HepG2 (cell line): ENCODE data around the gene P3H4. TPM values are rescaled to one million over a fixed set of nuclear protein-coding genes. Genes with fewer than 3 reads are reported as not detected.

Experiments used
- BORCS8-MEF2B ChIP-seq: sonication (generic); formaldehyde crosslinking; IDR thresholded peaks from 2 replicates; pipeline ENCODE4 v1.8.0; 2022; ENCODE audit warnings: mild to moderate bottlenecking, missing genetic modification reagents
- CENPT ChIP-seq: sonication (generic); formaldehyde crosslinking; IDR thresholded peaks from 2 replicates; pipeline ENCODE4 v1.8.0; 2022; ENCODE audit warnings: low read depth, mild to moderate bottlenecking, moderate library complexity, missing genetic modification reagents
- HDAC6 ChIP-seq: fragments of 200-600 bp; sonication (generic); IDR thresholded peaks from 2 replicates; pipeline ENCODE4 v1.7.0; 2017; ENCODE audit warnings: mild to moderate bottlenecking, antibody characterized with exemption, low read length, low read depth
- JUNB ChIP-seq: sonication (generic); formaldehyde crosslinking; IDR thresholded peaks from 2 replicates; pipeline ENCODE4 v1.8.0; 2022; ENCODE audit warnings: missing genetic modification reagents, mild to moderate bottlenecking, borderline replicate concordance
- MYC ChIP-seq: sonication (generic); formaldehyde crosslinking; IDR thresholded peaks from 2 replicates; pipeline ENCODE4 v1.9.0; 2021; ENCODE audit warnings: missing genetic modification reagents, borderline replicate concordance
- NCOR1 ChIP-seq: fragments of 200-600 bp; sonication (generic); IDR thresholded peaks from 2 replicates; pipeline ENCODE4 v1.7.0; 2017; ENCODE audit warnings: antibody characterized with exemption, low read length, borderline replicate concordance
- PTBP1 ChIP-seq: fragments of 200-400 bp; formaldehyde crosslinking; IDR thresholded peaks from 2 replicates; pipeline ENCODE4 v1.6.1; 2018; ENCODE audit warnings: low read length, low read depth; ENCODE audit not compliant: poor library complexity, severe bottlenecking
- SPEN ChIP-seq: sonication (generic); formaldehyde crosslinking; IDR thresholded peaks from 2 replicates; pipeline ENCODE4 v1.5.1; 2020; ENCODE audit warnings: low read depth, mild to moderate bottlenecking, missing genetic modification reagents
- ZFP62 ChIP-seq: sonication (generic); formaldehyde crosslinking; IDR thresholded peaks from 2 replicates; pipeline ENCODE4 v1.4.0; 2020; ENCODE audit warnings: missing genetic modification reagents
- ZNF235 ChIP-seq: sonication (generic); formaldehyde crosslinking; IDR thresholded peaks from 2 replicates; pipeline ENCODE4 v1.8.1; 2023; ENCODE audit warnings: mild to moderate bottlenecking, missing genetic modification reagents, borderline replicate concordance
- ZNF367 ChIP-seq: sonication (generic); formaldehyde crosslinking; IDR thresholded peaks from 2 replicates; pipeline ENCODE4 v1.4.0; 2020; ENCODE audit warnings: missing genetic modification reagents, borderline replicate concordance
- ZNF451 ChIP-seq: sonication (generic); formaldehyde crosslinking; IDR thresholded peaks from 2 replicates; pipeline ENCODE4 v1.5.0; 2020; ENCODE audit warnings: mild to moderate bottlenecking, missing genetic modification reagents
- ZNF460 ChIP-seq: sonication (generic); formaldehyde crosslinking; IDR thresholded peaks from 2 replicates; pipeline ENCODE4 v1.5.1; 2020; ENCODE audit warnings: missing genetic modification reagents, mild to moderate bottlenecking, borderline replicate concordance
- ZNF598 ChIP-seq: sonication (generic); formaldehyde crosslinking; IDR thresholded peaks from 2 replicates; pipeline ENCODE4 v1.5.1; 2020; ENCODE audit warnings: mild to moderate bottlenecking, missing genetic modification reagents, borderline replicate concordance
- ZNF674 ChIP-seq: sonication (generic); formaldehyde crosslinking; IDR thresholded peaks from 2 replicates; pipeline ENCODE4 v1.5.0; 2020; ENCODE audit warnings: low read depth, mild to moderate bottlenecking, missing genetic modification reagents
- ZNF75D ChIP-seq: sonication (generic); formaldehyde crosslinking; IDR thresholded peaks from 2 replicates; pipeline ENCODE4 v1.8.1; 2023; ENCODE audit warnings: missing genetic modification reagents, mild to moderate bottlenecking, borderline replicate concordance
- ZNF816 ChIP-seq: sonication (generic); formaldehyde crosslinking; IDR thresholded peaks from 2 replicates; pipeline ENCODE4 v1.8.0; 2022; ENCODE audit warnings: missing genetic modification reagents, mild to moderate bottlenecking, borderline replicate concordance
- polyA plus RNA-seq, 8 experiments: library from polyadenylated mRNA; depleted of rRNA in 3 of 8; stranded (reverse) in 7 of 8; unstranded in 1 of 8; fragments of >200 nt; fragmentation: Illumina TruSeq in 4 of 8; extraction: Trizol in 4 of 8; gene quantifications; 2 replicates each; pipeline versions ENCODE4 v1.2.1 to v1.2.3, GENCODE V29; 2011 to 2016; ENCODE audit warnings: low read depth in 4 of 8, missing spikeins in 1 of 8, mixed read lengths in 1 of 8; ENCODE audit not compliant: insufficient read depth in 1 of 8
- total RNA-seq, 5 experiments: library from RNA; depleted of rRNA; stranded (reverse); fragments of >200 nt; fragmentation: Illumina TruSeq; extraction: Trizol; gene quantifications; 2 replicates each; pipeline ENCODE4 v1.2.3, GENCODE V29; 2016; ENCODE audit warnings: low read depth in 1 of 5
- TF ChIP-seq, protein P1 (sequence below): sonication (generic); formaldehyde crosslinking; IDR thresholded peaks from one replicate; pipeline ENCODE4 v1.5.1; 2020; ENCODE audit warnings: mild to moderate bottlenecking, missing genetic modification reagents; ENCODE audit errors: not compliant biosample characterization
- TF ChIP-seq, protein P2 (sequence below): sonication (generic); formaldehyde crosslinking; IDR thresholded peaks from 2 replicates; pipeline ENCODE4 v1.4.0; 2020; ENCODE audit warnings: missing genetic modification reagents, borderline replicate concordance

Gene P3H4
- total and polyA plus RNA-seq, 2 of the 13 experiments (the other 11 are each of a cell fraction or from before 2014, with no cell fraction given), result 37.1 to 50.6 TPM

DNA sequence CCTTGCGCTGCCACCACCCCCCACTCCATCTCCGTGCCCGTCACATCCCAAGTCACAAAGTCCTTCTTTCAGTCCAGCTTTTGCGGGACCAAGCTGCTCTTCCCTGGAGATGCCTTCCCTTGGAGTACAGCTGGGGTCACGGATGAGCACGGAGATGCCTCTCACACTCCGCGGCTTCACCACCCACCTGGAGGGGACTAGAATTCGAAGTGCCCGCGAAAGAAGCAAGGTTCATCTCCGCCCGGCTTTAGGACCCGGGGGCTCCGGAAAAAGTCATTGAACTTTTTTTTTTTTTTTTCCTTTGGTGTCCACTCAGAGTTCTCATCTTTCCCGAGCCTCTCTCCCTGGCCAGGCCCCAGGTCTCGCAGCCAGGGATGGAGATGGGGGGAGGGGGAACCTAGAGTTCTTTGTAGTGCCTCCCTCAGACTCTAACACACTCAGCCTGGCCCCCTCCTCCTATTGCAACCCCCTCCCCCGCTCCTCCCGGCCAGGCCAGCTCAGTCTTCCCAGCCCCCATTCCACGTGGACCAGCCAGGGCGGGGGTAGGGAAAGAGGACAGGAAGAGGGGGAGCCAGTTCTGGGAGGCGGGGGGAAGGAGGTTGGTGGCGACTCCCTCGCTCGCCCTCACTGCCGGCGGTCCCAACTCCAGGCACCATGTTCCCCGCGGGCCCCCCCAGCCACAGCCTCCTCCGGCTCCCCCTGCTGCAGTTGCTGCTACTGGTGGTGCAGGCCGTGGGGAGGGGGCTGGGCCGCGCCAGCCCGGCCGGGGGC lies 817 bp upstream of the P3H4 start, which contains the start of gene FKBP10 (continued):
- TF ChIP-seq NCOR1 (peak; percentile 76; the same call in 1 of the 2 replicates), HDAC6 (no peak), ZFP62 (CRISPR knock-in tag) (no peak), CENPT (CRISPR knock-in tag) (no peak), BORCS8-MEF2B (no peak), ZNF460 (CRISPR knock-in tag) (no peak), MYC (CRISPR knock-in tag) (peak; percentile 98), ZNF367 (CRISPR knock-in tag) (no peak), ZNF598 (CRISPR knock-in tag) (no peak), PTBP1 (no peak), ZNF816 (CRISPR knock-in tag) (no peak), ZNF235 (CRISPR knock-in tag) (no peak; the same call in 1 of the 2 replicates), JUNB (no peak; the same call in 1 of the 2 replicates), ZNF674 (CRISPR knock-in tag) (no peak), ZNF451 (CRISPR knock-in tag) (no peak; the same call in 1 of the 2 replicates), SPEN (CRISPR knock-in tag) (peak; percentile 38), ZNF75D (CRISPR knock-in tag) (no peak)
- TF ChIP-seq, protein P1, sequence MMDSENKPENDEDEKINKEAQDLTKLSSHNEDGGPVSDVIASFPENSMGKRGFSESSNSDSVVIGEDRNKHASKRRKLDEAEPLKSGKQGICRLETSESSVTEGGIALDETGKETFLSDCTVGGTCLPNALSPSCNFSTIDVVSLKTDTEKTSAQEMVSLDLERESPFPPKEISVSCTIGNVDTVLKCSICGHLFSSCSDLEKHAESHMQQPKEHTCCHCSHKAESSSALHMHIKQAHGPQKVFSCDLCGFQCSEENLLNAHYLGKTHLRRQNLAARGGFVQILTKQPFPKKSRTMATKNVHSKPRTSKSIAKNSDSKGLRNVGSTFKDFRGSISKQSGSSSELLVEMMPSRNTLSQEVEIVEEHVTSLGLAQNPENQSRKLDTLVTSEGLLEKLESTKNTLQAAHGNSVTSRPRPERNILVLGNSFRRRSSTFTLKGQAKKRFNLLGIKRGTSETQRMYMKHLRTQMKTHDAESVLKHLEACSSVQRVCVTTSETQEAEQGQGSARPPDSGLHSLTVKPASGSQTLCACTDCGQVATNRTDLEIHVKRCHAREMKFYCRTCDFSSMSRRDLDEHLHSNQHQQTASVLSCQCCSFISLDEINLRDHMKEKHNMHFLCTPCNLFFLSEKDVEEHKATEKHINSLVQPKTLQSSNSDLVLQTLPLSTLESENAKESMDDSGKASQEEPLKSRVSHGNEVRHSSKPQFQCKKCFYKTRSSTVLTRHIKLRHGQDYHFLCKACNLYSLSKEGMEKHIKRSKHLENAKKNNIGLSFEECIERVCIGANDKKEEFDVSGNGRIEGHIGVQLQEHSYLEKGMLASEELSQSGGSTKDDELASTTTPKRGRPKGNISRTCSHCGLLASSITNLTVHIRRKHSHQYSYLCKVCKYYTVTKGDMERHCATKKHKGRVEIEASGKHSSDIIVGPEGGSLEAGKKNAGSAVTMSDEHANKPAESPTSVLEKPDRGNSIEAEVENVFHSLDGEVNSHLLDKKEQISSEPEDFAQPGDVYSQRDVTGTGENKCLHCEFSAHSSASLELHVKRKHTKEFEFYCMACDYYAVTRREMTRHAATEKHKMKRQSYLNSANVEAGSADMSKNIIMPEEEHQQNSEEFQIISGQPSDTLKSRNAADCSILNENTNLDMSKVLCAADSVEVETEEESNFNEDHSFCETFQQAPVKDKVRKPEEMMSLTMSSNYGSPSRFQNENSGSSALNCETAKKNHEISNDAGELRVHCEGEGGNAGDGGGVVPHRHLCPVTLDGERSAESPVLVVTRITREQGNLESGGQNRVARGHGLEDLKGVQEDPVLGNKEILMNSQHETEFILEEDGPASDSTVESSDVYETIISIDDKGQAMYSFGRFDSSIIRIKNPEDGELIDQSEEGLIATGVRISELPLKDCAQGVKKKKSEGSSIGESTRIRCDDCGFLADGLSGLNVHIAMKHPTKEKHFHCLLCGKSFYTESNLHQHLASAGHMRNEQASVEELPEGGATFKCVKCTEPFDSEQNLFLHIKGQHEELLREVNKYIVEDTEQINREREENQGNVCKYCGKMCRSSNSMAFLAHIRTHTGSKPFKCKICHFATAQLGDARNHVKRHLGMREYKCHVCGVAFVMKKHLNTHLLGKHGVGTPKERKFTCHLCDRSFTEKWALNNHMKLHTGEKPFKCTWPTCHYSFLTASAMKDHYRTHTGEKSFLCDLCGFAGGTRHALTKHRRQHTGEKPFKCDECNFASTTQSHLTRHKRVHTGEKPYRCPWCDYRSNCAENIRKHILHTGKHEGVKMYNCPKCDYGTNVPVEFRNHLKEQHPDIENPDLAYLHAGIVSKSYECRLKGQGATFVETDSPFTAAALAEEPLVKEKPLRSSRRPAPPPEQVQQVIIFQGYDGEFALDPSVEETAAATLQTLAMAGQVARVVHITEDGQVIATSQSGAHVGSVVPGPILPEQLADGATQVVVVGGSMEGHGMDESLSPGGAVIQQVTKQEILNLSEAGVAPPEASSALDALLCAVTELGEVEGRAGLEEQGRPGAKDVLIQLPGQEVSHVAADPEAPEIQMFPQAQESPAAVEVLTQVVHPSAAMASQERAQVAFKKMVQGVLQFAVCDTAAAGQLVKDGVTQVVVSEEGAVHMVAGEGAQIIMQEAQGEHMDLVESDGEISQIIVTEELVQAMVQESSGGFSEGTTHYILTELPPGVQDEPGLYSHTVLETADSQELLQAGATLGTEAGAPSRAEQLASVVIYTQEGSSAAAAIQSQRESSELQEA (CRISPR knock-in tag), result peak; percentile 9
- TF ChIP-seq, protein P2, sequence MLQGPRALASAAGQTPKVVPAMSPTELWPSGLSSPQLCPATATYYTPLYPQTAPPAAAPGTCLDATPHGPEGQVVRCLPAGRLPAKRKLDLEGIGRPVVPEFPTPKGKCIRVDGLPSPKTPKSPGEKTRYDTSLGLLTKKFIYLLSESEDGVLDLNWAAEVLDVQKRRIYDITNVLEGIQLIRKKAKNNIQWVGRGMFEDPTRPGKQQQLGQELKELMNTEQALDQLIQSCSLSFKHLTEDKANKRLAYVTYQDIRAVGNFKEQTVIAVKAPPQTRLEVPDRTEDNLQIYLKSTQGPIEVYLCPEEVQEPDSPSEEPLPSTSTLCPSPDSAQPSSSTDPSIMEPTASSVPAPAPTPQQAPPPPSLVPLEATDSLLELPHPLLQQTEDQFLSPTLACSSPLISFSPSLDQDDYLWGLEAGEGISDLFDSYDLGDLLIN (CRISPR knock-in tag), result no peak
